GM19239 (cell line): ENCODE results near the gene SLC22A14.
"Not testable (repeated sequence)": the region's sequence is repeated elsewhere in the genome, so short reads cannot be mapped to it uniquely, and the experiment has no call there.

Experiments used
- DNase-seq: peaks from one replicate; pipeline ENCODE4 v3.0.0; 2011; ENCODE audit warnings: low spot score; ENCODE audit not compliant: insufficient read length
- FAIRE-seq: peaks from 2 replicates; lab custom pipeline; 2011; peaks lifted over from hg19 to GRCh38; lab: Jason Lieb, UNC

The SLC22A14 gene

GRCh38 chr3:38281895-38282686 is at the start of gene SLC22A14:
Gene SLC22A14 (plus strand): TSS chr3:38282294. CDS start chr3:38306027, 23,733 bp downstream.
- FAIRE-seq (no peak), DNase-seq (no peak)

- DNase-seq (no peak), FAIRE-seq (no peak)
These were observed 49.4 kb upstream of the SLC22A14 start for GRCh38 chr3:38232701-38233100.

GRCh38 chr3:38235466-38235865 is 46.6 kb upstream of the SLC22A14 start:
- DNase-seq (no peak), FAIRE-seq (peak; percentile 80)

GRCh38 chr3:38238416-38239008 is 43.6 kb upstream of the SLC22A14 start:
- DNase-seq: no peak
- no peak for FAIRE-seq

- not testable (repeated sequence) for DNase-seq, FAIRE-seq
These were observed 39.3 kb upstream of the SLC22A14 start for GRCh38 chr3:38242812-38243211.

- FAIRE-seq (no peak), DNase-seq (no peak)
These were observed 36.2 kb upstream of the SLC22A14 start for GRCh38 chr3:38245930-38246329.

GRCh38 chr3:38247366-38248035 is 34.6 kb upstream of the SLC22A14 start:
- DNase-seq (no peak), FAIRE-seq (no peak)

- DNase-seq (no peak), FAIRE-seq (peak; percentile 23)
These were observed 31.9 kb upstream of the SLC22A14 start for GRCh38 chr3:38250198-38250597.

- DNase-seq: no peak
- FAIRE-seq: no peak
These were observed 30.9 kb upstream of the SLC22A14 start for GRCh38 chr3:38251197-38251596.

GRCh38 chr3:38253704-38254103 is 28.4 kb upstream of the SLC22A14 start:
- DNase-seq: no peak

GRCh38 chr3:38254872-38255271 is 27.2 kb upstream of the SLC22A14 start:
- no peak for FAIRE-seq
- no peak for DNase-seq

More at GRCh38 chr3:38253704-38254103, 28.4 kb upstream of the SLC22A14 start:
- FAIRE-seq: no peak

- FAIRE-seq: no peak
- DNase-seq: no peak
These were observed 26.5 kb upstream of the SLC22A14 start for GRCh38 chr3:38255627-38256026.

- FAIRE-seq (no peak), DNase-seq (no peak)
These were observed 24.5 kb upstream of the SLC22A14 start for GRCh38 chr3:38257583-38257982.

GRCh38 chr3:38260474-38260873 is 21.6 kb upstream of the SLC22A14 start:
- FAIRE-seq (no peak), DNase-seq (no peak)

GRCh38 chr3:38264353-38264771 is 17.7 kb upstream of the SLC22A14 start:
- DNase-seq (no peak), FAIRE-seq (no peak)

- FAIRE-seq (no peak), DNase-seq (no peak)
These were observed 17.3 kb upstream of the SLC22A14 start for GRCh38 chr3:38264779-38265178.

GRCh38 chr3:38265604-38266307 is 16.3 kb upstream of the SLC22A14 start, which contains the start of gene SLC22A13:
Gene SLC22A13 (plus strand): TSS chr3:38265812. CDS start chr3:38265861, 49 bp downstream.
- no peak for FAIRE-seq

GRCh38 chr3:38266810-38267209 is 15.3 kb upstream of the SLC22A14 start:
- no peak for FAIRE-seq
- DNase-seq: no peak

More at GRCh38 chr3:38265604-38266307, 16.3 kb upstream of the SLC22A14 start, which contains the start of gene SLC22A13:
- no peak for DNase-seq

- DNase-seq (no peak), FAIRE-seq (peak; percentile 66)
These were observed 14.4 kb upstream of the SLC22A14 start for GRCh38 chr3:38267662-38268061.

- FAIRE-seq: peak; percentile 51
- DNase-seq: no peak
These were observed 14.0 kb upstream of the SLC22A14 start for GRCh38 chr3:38268087-38268486.
